ENCODE results near the gene DCUN1D2. TPM values are rescaled to one million over a fixed set of nuclear protein-coding genes. Genes with fewer than 3 reads are reported as not detected.

Gene DCUN1D2
- total and polyA plus RNA-seq, 3 donors from 2014 or later, result 16.3 to 78.5 (median 65.9) TPM

DNA sequence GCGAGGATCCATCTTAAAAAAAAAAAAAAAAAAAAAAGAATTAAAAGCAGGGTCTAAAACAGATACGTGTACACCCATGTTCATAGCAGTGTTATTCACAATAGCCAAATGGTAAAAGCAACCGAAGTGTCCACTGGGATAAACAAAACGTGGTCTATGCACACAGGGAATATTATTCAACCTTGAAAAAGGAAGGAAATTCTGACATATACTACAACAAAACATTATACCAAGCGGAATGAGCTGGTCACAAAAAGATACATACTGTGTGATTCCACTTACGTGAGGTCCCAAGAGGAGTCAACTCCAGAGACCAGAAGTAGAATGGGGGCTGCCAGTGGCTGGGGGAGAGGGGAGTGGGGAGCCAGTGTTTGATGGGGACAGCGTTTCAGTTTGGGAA lies 22.5 kb downstream of the DCUN1D2 start:
- H3K36me3 ChIP-seq (ENCODE audit: low read depth, missing control alignments), result no peaks in the 10 kb centered on the region
- 78 to 94% methylated on average over 7 of the region's 7 CpGs for WGBS, 2 donors
- TF ChIP-seq, protein P1, sequence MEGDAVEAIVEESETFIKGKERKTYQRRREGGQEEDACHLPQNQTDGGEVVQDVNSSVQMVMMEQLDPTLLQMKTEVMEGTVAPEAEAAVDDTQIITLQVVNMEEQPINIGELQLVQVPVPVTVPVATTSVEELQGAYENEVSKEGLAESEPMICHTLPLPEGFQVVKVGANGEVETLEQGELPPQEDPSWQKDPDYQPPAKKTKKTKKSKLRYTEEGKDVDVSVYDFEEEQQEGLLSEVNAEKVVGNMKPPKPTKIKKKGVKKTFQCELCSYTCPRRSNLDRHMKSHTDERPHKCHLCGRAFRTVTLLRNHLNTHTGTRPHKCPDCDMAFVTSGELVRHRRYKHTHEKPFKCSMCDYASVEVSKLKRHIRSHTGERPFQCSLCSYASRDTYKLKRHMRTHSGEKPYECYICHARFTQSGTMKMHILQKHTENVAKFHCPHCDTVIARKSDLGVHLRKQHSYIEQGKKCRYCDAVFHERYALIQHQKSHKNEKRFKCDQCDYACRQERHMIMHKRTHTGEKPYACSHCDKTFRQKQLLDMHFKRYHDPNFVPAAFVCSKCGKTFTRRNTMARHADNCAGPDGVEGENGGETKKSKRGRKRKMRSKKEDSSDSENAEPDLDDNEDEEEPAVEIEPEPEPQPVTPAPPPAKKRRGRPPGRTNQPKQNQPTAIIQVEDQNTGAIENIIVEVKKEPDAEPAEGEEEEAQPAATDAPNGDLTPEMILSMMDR (IDR thresholded peaks at IDR 0.05), result no peak
- no peak for TF ChIP-seq POLR2A (IDR thresholded peaks at IDR 0.05)
- DNase-seq, result no peak
- H3K9me3 ChIP-seq, result no peaks in the 10 kb centered on the region
- intact Hi-C loops (cut with DNase I; ENCODE audit: low total_unique reads), result no loop called here
- H3K4me3 ChIP-seq, result no peak overlapping the region
- H3K4me1 ChIP-seq, result no peaks in the 10 kb centered on the region
- no peak overlapping the region for H3K27ac ChIP-seq
- no peaks in the 10 kb centered on the region for H3K27me3 ChIP-seq

DNA sequence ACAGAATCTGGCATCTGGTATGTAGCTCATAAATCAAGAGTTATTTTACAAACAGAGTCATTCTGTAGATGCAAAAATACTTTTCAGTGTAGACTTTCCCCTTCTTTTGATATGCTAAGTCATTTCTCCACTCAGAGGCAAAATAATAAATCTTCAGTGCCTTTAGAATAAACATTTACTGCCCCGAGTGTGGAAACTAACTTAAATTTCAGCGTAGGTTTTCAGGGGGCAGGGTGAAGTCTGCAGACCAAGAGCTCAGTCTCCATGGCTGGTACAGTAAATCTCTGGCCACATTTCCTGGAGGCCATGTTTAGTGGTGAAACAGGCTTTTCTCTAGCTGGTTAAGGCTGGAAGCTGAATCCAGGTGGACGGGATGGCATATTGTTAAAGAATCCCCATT lies 24.1 kb downstream of the DCUN1D2 start:
- Histone ChIP-seq H3K27me3 (no peaks in the 10 kb centered on the region), H3K4me3 (no peak overlapping the region), H3K27ac (no peak overlapping the region), H3K4me1 (no peaks in the 10 kb centered on the region), H3K9me3 (no peaks in the 10 kb centered on the region), H3K36me3 (ENCODE audit: low read depth, missing control alignments) (no peaks in the 10 kb centered on the region)
- no peak for DNase-seq
- TF ChIP-seq, protein P1 (IDR thresholded peaks at IDR 0.05), result no peak
- no peak for TF ChIP-seq POLR2A (IDR thresholded peaks at IDR 0.05)
- intact Hi-C loops (cut with DNase I; ENCODE audit: low total_unique reads), result no loop called here
- 92 to 100% methylated on average over 3 of the region's 3 CpGs for WGBS, 2 donors

DNA sequence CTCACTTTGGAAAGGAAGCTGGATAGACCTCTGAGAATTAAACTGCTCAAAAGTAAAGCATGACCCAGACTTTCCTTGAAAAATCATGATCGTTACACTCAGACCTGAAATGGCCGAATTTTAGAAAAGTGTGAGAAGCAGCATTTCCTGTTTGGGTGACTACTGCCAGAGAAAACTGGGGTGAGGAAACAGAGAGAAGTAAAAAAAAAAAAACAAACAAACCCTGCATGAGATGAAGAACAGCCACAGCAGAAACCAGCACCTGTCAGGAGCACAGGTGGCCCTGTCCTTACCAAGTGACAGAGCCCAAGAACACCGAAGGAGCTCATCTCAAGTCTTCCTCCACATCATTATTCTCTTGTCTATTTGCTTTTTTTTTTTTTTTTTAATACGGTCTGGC lies 25.2 kb downstream of the DCUN1D2 start:
- Histone ChIP-seq H3K4me3 (no peak overlapping the region), H3K27me3 (no peaks in the 10 kb centered on the region), H3K9me3 (no peaks in the 10 kb centered on the region), H3K4me1 (no peaks in the 10 kb centered on the region), H3K36me3 (ENCODE audit: low read depth, missing control alignments) (no peaks in the 10 kb centered on the region), H3K27ac (no peak overlapping the region)
- DNase-seq, result no peak
- intact Hi-C loops (cut with DNase I; ENCODE audit: low total_unique reads), result no loop called here
- TF ChIP-seq, protein P1 (IDR thresholded peaks at IDR 0.05), result no peak
- no peak for TF ChIP-seq POLR2A (IDR thresholded peaks at IDR 0.05)
- WGBS, 2 donors, result 74 to 78% methylated on average over 4 of the region's 4 CpGs

DNA sequence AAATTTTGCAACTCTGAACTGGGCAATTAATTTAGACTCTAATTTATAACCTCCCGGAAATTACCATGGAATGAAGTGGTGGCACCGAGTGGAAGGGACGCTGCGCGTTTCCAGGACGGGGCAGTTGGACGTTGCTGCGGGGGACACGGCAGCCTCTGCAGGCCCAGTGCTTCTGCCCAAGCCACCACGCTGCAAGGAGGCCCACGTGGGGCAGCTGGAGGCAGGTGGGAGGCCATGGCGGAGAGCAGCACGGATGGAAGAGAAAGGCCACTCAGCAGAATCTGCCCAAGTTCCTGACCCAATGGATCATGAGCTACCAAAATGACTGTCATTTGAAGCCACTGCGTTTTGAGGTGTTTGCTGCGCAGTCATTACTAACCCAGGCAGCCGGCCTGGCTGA lies 26.0 kb downstream of the DCUN1D2 start:
- 89 to 94% methylated on average over 12 to 16 of the region's 16 CpGs for WGBS, 2 donors
- no peaks in the 10 kb centered on the region for H3K36me3 ChIP-seq (ENCODE audit: low read depth, missing control alignments)
- intact Hi-C loops (cut with DNase I; ENCODE audit: low total_unique reads), result no loop called here
- H3K9me3 ChIP-seq, result no peaks in the 10 kb centered on the region
- H3K27ac ChIP-seq, result no peak overlapping the region
- H3K4me3 ChIP-seq, result no peak overlapping the region
- DNase-seq, result no peak
- TF ChIP-seq, protein P1 (IDR thresholded peaks at IDR 0.05), result no peak
- TF ChIP-seq POLR2A (IDR thresholded peaks at IDR 0.05), result no peak
- H3K27me3 ChIP-seq, result no peaks in the 10 kb centered on the region
- H3K4me1 ChIP-seq, result no peaks in the 10 kb centered on the region

DNA sequence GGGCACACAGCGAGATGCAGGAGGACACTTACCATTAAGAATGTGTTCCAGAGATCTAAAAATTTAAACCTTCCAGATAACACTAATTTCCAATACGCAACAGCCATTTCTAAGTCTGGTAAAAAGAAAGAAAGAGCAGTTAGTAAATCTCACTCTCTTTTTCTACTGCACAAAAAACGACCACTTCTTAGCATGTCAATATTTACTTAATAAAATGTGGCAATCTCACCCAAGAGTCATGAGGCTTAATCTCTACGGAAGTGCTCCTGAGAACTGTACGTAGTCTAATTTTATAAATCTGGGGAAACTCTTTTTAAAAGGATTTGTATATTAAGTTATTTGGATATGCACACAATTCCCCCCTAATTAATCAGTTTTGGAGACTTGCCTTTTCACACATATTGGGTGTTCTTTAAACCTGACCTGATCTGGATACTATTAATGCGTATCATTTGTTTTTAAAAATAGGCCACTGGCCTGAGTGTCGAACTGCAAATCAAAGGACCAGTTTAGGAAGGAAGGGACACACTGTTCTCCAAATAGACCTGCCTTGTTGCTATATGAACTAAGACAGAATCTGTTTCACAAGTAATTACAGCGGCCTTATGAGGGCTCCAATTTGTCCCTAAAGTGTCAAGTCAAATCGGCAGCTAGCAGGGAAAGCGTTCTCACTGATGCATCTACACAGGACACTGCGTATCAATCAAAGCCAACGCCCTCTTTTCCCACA lies 29.3 kb downstream of the DCUN1D2 start:
- H3K36me3 ChIP-seq (ENCODE audit: low read depth, missing control alignments), result no peaks in the 10 kb centered on the region

More for the DNA sequence above, 29.3 kb downstream of the DCUN1D2 start:
- Histone ChIP-seq H3K4me1 (no peaks in the 10 kb centered on the region), H3K4me3 (no peak overlapping the region), H3K9me3 (no peaks in the 10 kb centered on the region), H3K27me3 (no peaks in the 10 kb centered on the region), H3K27ac (no peak overlapping the region)
- 87% methylated on average over 12 of the region's 12 CpGs for WGBS, 2 donors
- TF ChIP-seq, protein P1 (IDR thresholded peaks at IDR 0.05), result no peak
- no peak for TF ChIP-seq POLR2A (IDR thresholded peaks at IDR 0.05)
- no peak for DNase-seq
- intact Hi-C loops (cut with DNase I; ENCODE audit: low total_unique reads), result no loop called here

Measured in testis (tissue), 3 donors.